ENCODE data around the gene AATF. TPM values are rescaled to one million over a fixed set of nuclear protein-coding genes. Genes with fewer than 3 reads are reported as not detected.

Gene AATF
- total RNA-seq, 1 donor from 2014 or later = 31.3 TPM

GRCh38 chr17:37060928-37061327 lies 112.2 kb downstream of the AATF start:
- Mint-ChIP-seq H3K27ac (no peak overlapping the region), H3K9me3 (no peaks in the 10 kb centered on the region), H3K4me1 (no peaks in the 10 kb centered on the region), H3K36me3 (peaks cover 10% of the 10 kb centered on the region), H3K27me3 (ENCODE audit: low read depth) (peaks cover 20% of the 10 kb centered on the region), H3K4me3 (no peak overlapping the region)
- no peak for DNase-seq (ENCODE audit: low spot score in 2 of 2, unreplicated experiment in 2 of 2)
- TF ChIP-seq CTCF (IDR thresholded peaks at IDR 0.05; ENCODE audit: unreplicated experiment) = no peak

- no peak for DNase-seq (ENCODE audit: low spot score in 2 of 2, unreplicated experiment in 2 of 2)
- Mint-ChIP-seq H3K4me3 (no peak overlapping the region), H3K9me3 (no peaks in the 10 kb centered on the region), H3K36me3 (peaks cover 5% of the 10 kb centered on the region), H3K27ac (no peak overlapping the region), H3K4me1 (no peaks in the 10 kb centered on the region), H3K27me3 (ENCODE audit: low read depth) (peaks cover 30% of the 10 kb centered on the region)
- TF ChIP-seq CTCF (IDR thresholded peaks at IDR 0.05; ENCODE audit: unreplicated experiment) = no peak
These were observed 113.3 kb downstream of the AATF start for GRCh38 chr17:37062021-37062420.

GRCh38 chr17:37064206-37064605 lies 115.5 kb downstream of the AATF start:
- Mint-ChIP-seq H3K9me3 (peaks cover 5% of the 10 kb centered on the region), H3K4me3 (no peak overlapping the region), H3K4me1 (no peaks in the 10 kb centered on the region), H3K27me3 (ENCODE audit: low read depth) (peaks cover 38% of the 10 kb centered on the region), H3K27ac (no peak overlapping the region), H3K36me3 (no peaks in the 10 kb centered on the region)
- no peak for DNase-seq (ENCODE audit: low spot score in 2 of 2, unreplicated experiment in 2 of 2)
- no peak for TF ChIP-seq CTCF (IDR thresholded peaks at IDR 0.05; ENCODE audit: unreplicated experiment)

- DNase-seq (ENCODE audit: low spot score in 2 of 2, unreplicated experiment in 2 of 2) = no peak
- Mint-ChIP-seq H3K4me1 (no peaks in the 10 kb centered on the region), H3K27me3 (ENCODE audit: low read depth) (peaks cover 38% of the 10 kb centered on the region), H3K27ac (no peak overlapping the region), H3K9me3 (peaks cover 6% of the 10 kb centered on the region), H3K36me3 (no peaks in the 10 kb centered on the region), H3K4me3 (no peak overlapping the region)
- no peak for TF ChIP-seq CTCF (IDR thresholded peaks at IDR 0.05; ENCODE audit: unreplicated experiment)
These were observed 116.2 kb downstream of the AATF start for GRCh38 chr17:37064956-37065355.

- DNase-seq (ENCODE audit: low spot score in 2 of 2, unreplicated experiment in 2 of 2) = no peak
- H3K4me1 Mint-ChIP-seq = no peaks in the 10 kb centered on the region
- peaks cover 6% of the 10 kb centered on the region for H3K9me3 Mint-ChIP-seq
- peaks cover 38% of the 10 kb centered on the region for H3K27me3 Mint-ChIP-seq (ENCODE audit: low read depth)
- H3K4me3 Mint-ChIP-seq = no peak overlapping the region
- no peaks in the 10 kb centered on the region for H3K36me3 Mint-ChIP-seq
- H3K27ac Mint-ChIP-seq = no peak overlapping the region
- no peak for TF ChIP-seq CTCF (IDR thresholded peaks at IDR 0.05; ENCODE audit: unreplicated experiment)
These were observed 117.0 kb downstream of the AATF start for GRCh38 chr17:37065486-37066321.

Measured in mesothelial cell of epicardium (in vitro differentiated cells).